Neuronal stem cell (in vitro differentiated cells): ENCODE results near the gene PIK3R5.

Source experiments
- DNase-seq: peaks from one replicate; pipeline ENCODE4 v3.0.0-alpha.2; 2013; ENCODE audit warnings: low spot score
- H2AFZ ChIP-seq: one replicate; pipeline ENCODE4 v1.6.1; 2013; ENCODE audit warnings: mild to moderate bottlenecking, low read length, inconsistent platforms
- H2AK5ac ChIP-seq: 2 replicates; pipeline ENCODE4 v1.6.1; 2013; ENCODE audit warnings: low read depth, mild to moderate bottlenecking, inconsistent platforms, low read length, moderate library complexity, mixed read lengths
- H2BK120ac ChIP-seq: 2 replicates; pipeline ENCODE4 v1.6.1; 2013; ENCODE audit warnings: low read depth, mild to moderate bottlenecking, inconsistent platforms, low read length, moderate library complexity, mixed read lengths
- H2BK12ac ChIP-seq: one replicate; pipeline ENCODE4 v1.6.1; 2013; ENCODE audit warnings: low read length, inconsistent platforms
- H2BK15ac ChIP-seq: 2 replicates; pipeline ENCODE4 v1.6.1; 2013; ENCODE audit warnings: mild to moderate bottlenecking, low read length, inconsistent platforms, mixed read lengths
- H2BK5ac ChIP-seq: one replicate; pipeline ENCODE4 v1.6.1; 2013; ENCODE audit warnings: inconsistent platforms, mild to moderate bottlenecking, low read length, moderate library complexity
- H3K14ac ChIP-seq: one replicate; pipeline ENCODE4 v1.6.1; 2013; ENCODE audit warnings: low read length, inconsistent platforms
- H3K18ac ChIP-seq: 2 replicates; pipeline ENCODE4 v1.6.1; 2013; ENCODE audit warnings: low read length, inconsistent platforms
- H3K23ac ChIP-seq: 2 replicates; pipeline ENCODE4 v1.6.1; 2013; ENCODE audit warnings: low read depth, mild to moderate bottlenecking, mixed read lengths, low read length, inconsistent platforms; ENCODE audit not compliant: poor library complexity
- H3K27ac ChIP-seq: replicated peaks from 3 replicates; pipeline ENCODE4 v1.5.1; 2013; ENCODE audit warnings: low read length, inconsistent platforms
- H3K27me3 ChIP-seq, 3 experiments: 2 replicates each; pipeline ENCODE4 v1.6.1; 2013; ENCODE audit warnings: low read length in 3 of 3, mild to moderate bottlenecking in 2 of 3, inconsistent platforms in 1 of 3, low read depth in 1 of 3, mixed read lengths in 1 of 3, moderate library complexity in 1 of 3; ENCODE audit not compliant: control insufficient read depth in 3 of 3, insufficient read depth in 3 of 3
- H3K36me3 ChIP-seq, 2 donors: replicated peaks in 1 of 2; 2 replicates each; pipeline ENCODE4 v1.6.1; 2013; ENCODE audit warnings: low read length in 2 of 2; ENCODE audit not compliant: control insufficient read depth in 2 of 2, insufficient read depth in 2 of 2
- H3K4ac ChIP-seq: 2 replicates; pipeline ENCODE4 v1.6.1; 2013; ENCODE audit warnings: inconsistent platforms, mild to moderate bottlenecking, low read length, moderate library complexity
- H3K4me1 ChIP-seq, 2 donors: 1 replicate in 1 of 2; 2 replicates in 1 of 2; pipeline ENCODE4 v1.6.1; 2013; ENCODE audit warnings: low read length in 2 of 2, low read depth in 1 of 2; ENCODE audit not compliant: control insufficient read depth in 2 of 2, insufficient read depth in 1 of 2
- H3K4me2 ChIP-seq: one replicate; pipeline ENCODE4 v1.6.1; 2013; ENCODE audit warnings: mild to moderate bottlenecking, low read length, inconsistent platforms; ENCODE audit not compliant: insufficient read depth, poor library complexity, severe bottlenecking
- H3K4me3 ChIP-seq, 2 donors: 2 replicates each; pipeline ENCODE4 v1.5.1; 2013; ENCODE audit warnings: low read length in 2 of 2, mild to moderate bottlenecking in 2 of 2, inconsistent platforms in 1 of 2, moderate library complexity in 1 of 2
- H3K79me1 ChIP-seq: one replicate; pipeline ENCODE4 v1.6.1; 2013; ENCODE audit warnings: low read depth, mild to moderate bottlenecking, inconsistent platforms, low read length, moderate library complexity
- H3K9ac ChIP-seq: one replicate; pipeline ENCODE4 v1.6.1; 2013; ENCODE audit warnings: mild to moderate bottlenecking, low read depth, low read length, inconsistent platforms; ENCODE audit not compliant: poor library complexity
- H3K9me3 ChIP-seq, 2 donors: replicated peaks in 1 of 2; 2 replicates each; pipeline versions ENCODE3 to v1.6.1; 2013; ENCODE audit warnings: low read length in 2 of 2, mild to moderate bottlenecking in 2 of 2, inconsistent platforms in 1 of 2, low read depth in 1 of 2, mixed read lengths in 1 of 2, moderate library complexity in 1 of 2; ENCODE audit not compliant: control insufficient read depth in 2 of 2, insufficient read depth in 1 of 2
- H4K8ac ChIP-seq: one replicate; pipeline ENCODE4 v1.6.1; 2013; ENCODE audit warnings: low read depth, mild to moderate bottlenecking, inconsistent platforms, low read length, moderate library complexity
- H4K91ac ChIP-seq: one replicate; pipeline ENCODE4 v1.6.1; 2013; ENCODE audit warnings: low read length, low read depth, mild to moderate bottlenecking, inconsistent platforms; ENCODE audit not compliant: poor library complexity
- WGBS, 2 donors: extraction: QIAGEN DNeasy Blood & Tissue Kit; methylation state at CpG; one replicate each; pipeline ENCODE4 v1.1.7; 2013; ENCODE audit warnings: missing lambda C conversion rate in 2 of 2, mixed read lengths in 1 of 2; ENCODE audit not compliant: insufficient read length in 2 of 2, insufficient replicate concordance in 1 of 2; ENCODE audit errors: extremely low coverage in 2 of 2; 5-methylcytosine and 5-hydroxymethylcytosine counted together

Gene PIK3R5

GRCh38 chr17:8855477-8856204, 109.9 kb downstream of the PIK3R5 start:
- no peaks in the 10 kb centered on the region for H3K36me3 ChIP-seq
- H4K8ac ChIP-seq, result no peak overlapping the region
- H3K4me1 ChIP-seq, result peaks cover 14 to 16% of the 10 kb centered on the region in 2 donors
- H2AFZ ChIP-seq, result no peak overlapping the region
- H2AK5ac ChIP-seq, result no peak overlapping the region
- no peak overlapping the region for H3K14ac ChIP-seq
- H3K9me3 ChIP-seq, result no peaks in the 10 kb centered on the region
- no peak overlapping the region for H2BK15ac ChIP-seq
- no peak overlapping the region for H3K9ac ChIP-seq
- no CpG with 5 or more reads among the region's 17 CpGs for WGBS, 2 donors
- no peaks in the 10 kb centered on the region for H3K79me1 ChIP-seq
- H4K91ac ChIP-seq, result no peak overlapping the region
- H2BK5ac ChIP-seq, result no peak overlapping the region
- H3K18ac ChIP-seq, result no peak overlapping the region
- no peaks in the 10 kb centered on the region for H3K27me3 ChIP-seq
- no peak overlapping the region for H3K4ac ChIP-seq
- no peak for DNase-seq
- no peak overlapping the region for H2BK120ac ChIP-seq
- H3K23ac ChIP-seq, result no peak overlapping the region
- H2BK12ac ChIP-seq, result no peak overlapping the region
- H3K27ac ChIP-seq, result no peak overlapping the region
- H3K4me3 ChIP-seq, result no peak overlapping the region
- no peak overlapping the region for H3K4me2 ChIP-seq

- Histone ChIP-seq H3K9me3 (no peaks in the 10 kb centered on the region), H2AK5ac (no peak overlapping the region), H2BK120ac (no peak overlapping the region), H2AFZ (no peak overlapping the region), H3K4me1 (peaks cover 0 to 3% of the 10 kb centered on the region in 2 donors), H3K9ac (no peak overlapping the region), H2BK12ac (no peak overlapping the region), H3K4me2 (no peak overlapping the region), H3K4me3 (no peak overlapping the region), H3K23ac (no peak overlapping the region), H2BK15ac (no peak overlapping the region), H3K79me1 (no peaks in the 10 kb centered on the region), H4K8ac (no peak overlapping the region), H3K4ac (no peak overlapping the region), H2BK5ac (no peak overlapping the region), H3K27ac (no peak overlapping the region), H3K18ac (no peak overlapping the region), H4K91ac (no peak overlapping the region), H3K27me3 (no peaks in the 10 kb centered on the region), H3K14ac (no peak overlapping the region), H3K36me3 (no peaks in the 10 kb centered on the region)
- no CpG with 5 or more reads among the region's 5 CpGs for WGBS, 2 donors
- no peak for DNase-seq
These were observed 113.9 kb downstream of the PIK3R5 start for GRCh38 chr17:8851600-8851999.

- H3K4me3 ChIP-seq, result no peak overlapping the region
- H3K4me2 ChIP-seq, result no peak overlapping the region
- H2BK5ac ChIP-seq, result no peak overlapping the region
- DNase-seq, result no peak
- no peak overlapping the region for H3K14ac ChIP-seq
- peak overlapping the region; percentile 64 for H3K18ac ChIP-seq
- no peak overlapping the region for H2AFZ ChIP-seq
- H2BK120ac ChIP-seq, result no peak overlapping the region
- no CpG with 5 or more reads among the region's 4 CpGs for WGBS, 2 donors
- no peak overlapping the region for H4K8ac ChIP-seq
- no peak overlapping the region for H3K9ac ChIP-seq
- no peak overlapping the region for H4K91ac ChIP-seq
- no peak overlapping the region for H2BK15ac ChIP-seq
- H3K79me1 ChIP-seq, result no peaks in the 10 kb centered on the region
- H3K4me1 ChIP-seq, result peaks cover 0 to 3% of the 10 kb centered on the region in 2 donors
- no peaks in the 10 kb centered on the region for H3K9me3 ChIP-seq
- no peaks in the 10 kb centered on the region for H3K27me3 ChIP-seq
- no peak overlapping the region for H3K23ac ChIP-seq
- no peaks in the 10 kb centered on the region for H3K36me3 ChIP-seq
- no peak overlapping the region for H2BK12ac ChIP-seq
- H3K27ac ChIP-seq, result no peak overlapping the region
- no peak overlapping the region for H2AK5ac ChIP-seq
- H3K4ac ChIP-seq, result no peak overlapping the region
These were observed 116.0 kb downstream of the PIK3R5 start for GRCh38 chr17:8849311-8850041.

GRCh38 chr17:8847891-8848290, 117.6 kb downstream of the PIK3R5 start:
- Histone ChIP-seq H4K8ac (no peak overlapping the region), H3K4me3 (no peak overlapping the region), H2BK15ac (no peak overlapping the region), H2BK120ac (no peak overlapping the region), H4K91ac (no peak overlapping the region), H2BK12ac (no peak overlapping the region), H2AK5ac (no peak overlapping the region), H3K4ac (no peak overlapping the region), H3K4me1 (peaks cover 0 to 3% of the 10 kb centered on the region in 2 donors), H3K4me2 (no peak overlapping the region), H2AFZ (no peak overlapping the region), H3K27ac (no peak overlapping the region), H3K9me3 (no peaks in the 10 kb centered on the region), H3K27me3 (no peaks in the 10 kb centered on the region), H3K79me1 (no peaks in the 10 kb centered on the region), H3K23ac (no peak overlapping the region), H3K9ac (no peak overlapping the region), H3K18ac (no peak overlapping the region), H3K36me3 (no peaks in the 10 kb centered on the region), H2BK5ac (no peak overlapping the region), H3K14ac (no peak overlapping the region)
- no CpG with 5 or more reads among the region's 2 CpGs for WGBS, 2 donors
- no peak for DNase-seq
